Measurements from ENCODE around the gene GPR107. TPM values are rescaled to one million over a fixed set of nuclear protein-coding genes. Genes with fewer than 3 reads are reported as not detected.
A peak's percentile ranks its signal among the peaks of the same experiment; 100 is the strongest.

The GPR107 gene
- total and polyA plus RNA-seq, 3 experiments from 2014 or later: 4.2 to 21.4 (median 21.3) TPM

GRCh38 chr9:130128733-130129431 is 75.2 kb downstream of the GPR107 start:
- Mint-ChIP-seq H3K9me3 (no peaks in the 10 kb centered on the region), H3K36me3 (peaks cover 0 to 49% (median 8%) of the 10 kb centered on the region in 3 donors), H3K27ac (peak overlapping the region; percentile 99 to 100 (median 100)), H3K27me3 (peaks cover 0 to 4% of the 10 kb centered on the region in 2 donors), H3K4me3 (peak overlapping the region; percentile 77 to 94 (median 86)), H3K4me1 (peaks cover 60 to 70% (median 63%) of the 10 kb centered on the region in 3 donors)
- CTCF ChIA-PET: interaction anchor here (1.3 to 2.4 kb wide), 3 partner anchors 10 to 115 kb away, joined by 4 to 18 read pairs (median 4); no protein-coding TSS in a partner anchor
- Histone ChIP-seq H3K36me3 (ENCODE audit: insufficient read depth, low read length) (peaks cover 7% of the 10 kb centered on the region), H3K27ac (ENCODE audit: low read depth, low read length) (peak overlapping the region; percentile 93), H3K4me1 (ENCODE audit: insufficient read depth, low read length) (peaks cover 56% of the 10 kb centered on the region), H3K4me3 (ENCODE audit: low read length) (peak overlapping the region; percentile 40), H3K9me3 (ENCODE audit: low read length) (no peaks in the 10 kb centered on the region), H3K27me3 (ENCODE audit: insufficient read depth, low read length, poor library complexity, severe bottlenecking) (no peaks in the 10 kb centered on the region)
- POLR2A ChIA-PET: interaction anchor here (1.4 kb wide), 1 partner anchor 13 kb away, joined by 6 read pairs; no protein-coding TSS in a partner anchor
- peak; percentile 36 to 79 (median 55) for DNase-seq

GRCh38 chr9:130129432-130130061 is 75.8 kb downstream of the GPR107 start:
- H3K4me3 ChIP-seq (ENCODE audit: low read length): peak overlapping the region; percentile 40
- H3K9me3 Mint-ChIP-seq: no peaks in the 10 kb centered on the region

GRCh38 chr9:130132746-130133145 is 79.0 kb downstream of the GPR107 start:
- no peak for DNase-seq
- H3K27me3 ChIP-seq (ENCODE audit: insufficient read depth, low read length, poor library complexity, severe bottlenecking): no peaks in the 10 kb centered on the region
- peaks cover 46% of the 10 kb centered on the region for H3K4me1 ChIP-seq (ENCODE audit: insufficient read depth, low read length)
- Mint-ChIP-seq H3K9me3 (no peaks in the 10 kb centered on the region), H3K4me1 (peaks cover 61 to 74% (median 65%) of the 10 kb centered on the region in 3 donors), H3K27me3 (peaks cover 0 to 4% of the 10 kb centered on the region in 2 donors), H3K36me3 (peaks cover 12 to 56% (median 13%) of the 10 kb centered on the region in 3 donors), H3K4me3 (peak overlapping the region in 1 of 7 donors; percentile 70), H3K27ac (peak overlapping the region in 6 of 8 donors; percentile 40 to 100 (median 88))
- POLR2A ChIA-PET: no interaction called here
- H3K9me3 ChIP-seq (ENCODE audit: low read length): no peaks in the 10 kb centered on the region
- CTCF ChIA-PET: no interaction called here
- H3K27ac ChIP-seq (ENCODE audit: low read depth, low read length): no peak overlapping the region
- no peak overlapping the region for H3K4me3 ChIP-seq (ENCODE audit: low read length)
- peaks cover 15% of the 10 kb centered on the region for H3K36me3 ChIP-seq (ENCODE audit: insufficient read depth, low read length)

More at GRCh38 chr9:130129432-130130061, 75.8 kb downstream of the GPR107 start:
- peak in 2 of 5 donors; percentile 6 to 12 for DNase-seq
- peak overlapping the region; percentile 99 to 100 (median 100) for H3K27ac Mint-ChIP-seq
- peaks cover 61 to 70% (median 63%) of the 10 kb centered on the region in 3 donors for H3K4me1 Mint-ChIP-seq
- H3K27ac ChIP-seq (ENCODE audit: low read depth, low read length): peak overlapping the region; percentile 93
- H3K27me3 Mint-ChIP-seq: peaks cover 0 to 4% of the 10 kb centered on the region in 2 donors
- H3K4me1 ChIP-seq (ENCODE audit: insufficient read depth, low read length): peaks cover 56% of the 10 kb centered on the region
- peaks cover 0 to 45% (median 8%) of the 10 kb centered on the region in 3 donors for H3K36me3 Mint-ChIP-seq
- POLR2A ChIA-PET: no interaction called here
- peak overlapping the region; percentile 77 to 94 (median 86) for H3K4me3 Mint-ChIP-seq
- CTCF ChIA-PET: interaction anchor here (1.7 to 2.4 kb wide), 2 partner anchors 9 to 22 kb away, joined by 4 to 18 read pairs; no protein-coding TSS in a partner anchor
- H3K36me3 ChIP-seq (ENCODE audit: insufficient read depth, low read length): peaks cover 7% of the 10 kb centered on the region
- no peaks in the 10 kb centered on the region for H3K27me3 ChIP-seq (ENCODE audit: insufficient read depth, low read length, poor library complexity, severe bottlenecking)
- H3K9me3 ChIP-seq (ENCODE audit: low read length): no peaks in the 10 kb centered on the region

- ChIA-PET POLR2A (no interaction called here), CTCF (no interaction called here)
- Mint-ChIP-seq H3K4me1 (peaks cover 35 to 58% (median 36%) of the 10 kb centered on the region in 3 donors), H3K9me3 (no peaks in the 10 kb centered on the region), H3K27me3 (no peaks in the 10 kb centered on the region), H3K4me3 (no peak overlapping the region), H3K36me3 (peaks cover 8 to 38% (median 17%) of the 10 kb centered on the region in 3 donors), H3K27ac (peak overlapping the region in 2 of 8 donors; percentile 42 to 48)
- DNase-seq: no peak
- H3K27me3 ChIP-seq (ENCODE audit: insufficient read depth, low read length, poor library complexity, severe bottlenecking): no peaks in the 10 kb centered on the region
- peaks cover 21% of the 10 kb centered on the region for H3K4me1 ChIP-seq (ENCODE audit: insufficient read depth, low read length)
- no peaks in the 10 kb centered on the region for H3K9me3 ChIP-seq (ENCODE audit: low read length)
- H3K36me3 ChIP-seq (ENCODE audit: insufficient read depth, low read length): peaks cover 8% of the 10 kb centered on the region
- H3K4me3 ChIP-seq (ENCODE audit: low read length): no peak overlapping the region
- H3K27ac ChIP-seq (ENCODE audit: low read depth, low read length): no peak overlapping the region
These were observed 83.5 kb downstream of the GPR107 start for GRCh38 chr9:130137081-130137640.

GRCh38 chr9:130137641-130138081 is 84.0 kb downstream of the GPR107 start:
- Histone ChIP-seq H3K4me3 (ENCODE audit: low read length) (no peak overlapping the region), H3K36me3 (ENCODE audit: insufficient read depth, low read length) (peaks cover 8% of the 10 kb centered on the region), H3K27ac (ENCODE audit: low read depth, low read length) (no peak overlapping the region), H3K9me3 (ENCODE audit: low read length) (no peaks in the 10 kb centered on the region), H3K27me3 (ENCODE audit: insufficient read depth, low read length, poor library complexity, severe bottlenecking) (no peaks in the 10 kb centered on the region), H3K4me1 (ENCODE audit: insufficient read depth, low read length) (peaks cover 19% of the 10 kb centered on the region)
- Mint-ChIP-seq H3K27me3 (no peaks in the 10 kb centered on the region), H3K4me3 (no peak overlapping the region), H3K36me3 (peaks cover 8 to 38% (median 17%) of the 10 kb centered on the region in 3 donors), H3K4me1 (peaks cover 30 to 54% (median 36%) of the 10 kb centered on the region in 3 donors), H3K9me3 (no peaks in the 10 kb centered on the region), H3K27ac (peak overlapping the region in 2 of 8 donors; percentile 42 to 48)
- DNase-seq: no peak
- ChIA-PET POLR2A (no interaction called here), CTCF (no interaction called here)

- Histone ChIP-seq H3K27me3 (ENCODE audit: insufficient read depth, low read length, poor library complexity, severe bottlenecking) (peaks cover 1% of the 10 kb centered on the region), H3K4me3 (ENCODE audit: low read length) (no peak overlapping the region), H3K36me3 (ENCODE audit: insufficient read depth, low read length) (peaks cover 8% of the 10 kb centered on the region), H3K4me1 (ENCODE audit: insufficient read depth, low read length) (peaks cover 19% of the 10 kb centered on the region), H3K9me3 (ENCODE audit: low read length) (no peaks in the 10 kb centered on the region), H3K27ac (ENCODE audit: low read depth, low read length) (no peak overlapping the region)
- Mint-ChIP-seq H3K27ac (peak overlapping the region in 3 of 8 donors; percentile 43 to 48 (median 47)), H3K4me3 (no peak overlapping the region), H3K9me3 (no peaks in the 10 kb centered on the region), H3K27me3 (no peaks in the 10 kb centered on the region), H3K36me3 (peaks cover 7 to 32% (median 17%) of the 10 kb centered on the region in 3 donors), H3K4me1 (peaks cover 27 to 48% (median 30%) of the 10 kb centered on the region in 3 donors)
- POLR2A ChIA-PET: interaction anchor here (0.5 kb wide), 1 partner anchor 15 kb away, joined by 4 read pairs; no protein-coding TSS in a partner anchor
- no peak for DNase-seq
- CTCF ChIA-PET: interaction anchor here (1.0 kb wide), 1 partner anchor 10 kb away, joined by 4 read pairs; no protein-coding TSS in a partner anchor
These were observed 84.5 kb downstream of the GPR107 start for GRCh38 chr9:130138171-130138653.

- POLR2A ChIA-PET: interaction anchor here (0.5 kb wide), 1 partner anchor 14 kb away, joined by 4 read pairs; no protein-coding TSS in a partner anchor
These were observed 85.1 kb downstream of the GPR107 start for GRCh38 chr9:130138791-130139190.

More at GRCh38 chr9:130138791-130139190, 85.1 kb downstream of the GPR107 start:
- Mint-ChIP-seq H3K4me1 (peaks cover 31 to 49% (median 32%) of the 10 kb centered on the region in 3 donors), H3K4me3 (no peak overlapping the region), H3K27me3 (peaks cover 2 to 4% of the 10 kb centered on the region in 2 donors), H3K36me3 (peaks cover 6 to 29% (median 17%) of the 10 kb centered on the region in 3 donors), H3K9me3 (no peaks in the 10 kb centered on the region), H3K27ac (peak overlapping the region in 3 of 8 donors; percentile 43 to 47 (median 45))
- Histone ChIP-seq H3K27me3 (ENCODE audit: insufficient read depth, low read length, poor library complexity, severe bottlenecking) (peaks cover 7% of the 10 kb centered on the region), H3K4me3 (ENCODE audit: low read length) (no peak overlapping the region), H3K4me1 (ENCODE audit: insufficient read depth, low read length) (peaks cover 24% of the 10 kb centered on the region), H3K36me3 (ENCODE audit: insufficient read depth, low read length) (peaks cover 8% of the 10 kb centered on the region), H3K9me3 (ENCODE audit: low read length) (no peaks in the 10 kb centered on the region), H3K27ac (ENCODE audit: low read depth, low read length) (no peak overlapping the region)
- CTCF ChIA-PET: interaction anchor here (1.0 kb wide), 1 partner anchor 10 kb away, joined by 4 read pairs; no protein-coding TSS in a partner anchor
- DNase-seq: no peak

All from CD8-positive, alpha-beta memory T cell (primary cell).